Measurements from ENCODE around the gene ARPC4.
"Not testable (repeated sequence)": the region's sequence is repeated elsewhere in the genome, so short reads cannot be mapped to it uniquely, and the experiment has no call there.

ARPC4 gene

GRCh38 chr3:9770276-9770812 lies 22.5 kb upstream of the ARPC4 start:
- H3K4me3 ChIP-seq (ENCODE audit: low read length) = peak overlapping the region; percentile 61
- DNase-seq (ENCODE audit: low read depth) = no peak
- no peak for TF ChIP-seq CTCF (conservative IDR thresholded peaks at IDR 0.05; ENCODE audit: low read depth, low read length)

- DNase-seq (ENCODE audit: low read depth); H3K4me3 ChIP-seq (ENCODE audit: low read length): not testable (repeated sequence)
Observed at GRCh38 chr3:9771007-9771406, 21.9 kb upstream of the ARPC4 start.

GRCh38 chr3:9776896-9777693 lies 15.8 kb upstream of the ARPC4 start:
- DNase-seq (ENCODE audit: low read depth) = no peak
- no peak overlapping the region for H3K4me3 ChIP-seq (ENCODE audit: low read length)
- TF ChIP-seq CTCF (conservative IDR thresholded peaks at IDR 0.05; ENCODE audit: low read depth, low read length) = no peak

- TF ChIP-seq CTCF (conservative IDR thresholded peaks at IDR 0.05; ENCODE audit: low read depth, low read length) = no peak
- H3K4me3 ChIP-seq (ENCODE audit: low read length) = no peak overlapping the region
- no peak for DNase-seq (ENCODE audit: low read depth)
Observed at GRCh38 chr3:9777694-9778021, 15.2 kb upstream of the ARPC4 start.

DNA sequence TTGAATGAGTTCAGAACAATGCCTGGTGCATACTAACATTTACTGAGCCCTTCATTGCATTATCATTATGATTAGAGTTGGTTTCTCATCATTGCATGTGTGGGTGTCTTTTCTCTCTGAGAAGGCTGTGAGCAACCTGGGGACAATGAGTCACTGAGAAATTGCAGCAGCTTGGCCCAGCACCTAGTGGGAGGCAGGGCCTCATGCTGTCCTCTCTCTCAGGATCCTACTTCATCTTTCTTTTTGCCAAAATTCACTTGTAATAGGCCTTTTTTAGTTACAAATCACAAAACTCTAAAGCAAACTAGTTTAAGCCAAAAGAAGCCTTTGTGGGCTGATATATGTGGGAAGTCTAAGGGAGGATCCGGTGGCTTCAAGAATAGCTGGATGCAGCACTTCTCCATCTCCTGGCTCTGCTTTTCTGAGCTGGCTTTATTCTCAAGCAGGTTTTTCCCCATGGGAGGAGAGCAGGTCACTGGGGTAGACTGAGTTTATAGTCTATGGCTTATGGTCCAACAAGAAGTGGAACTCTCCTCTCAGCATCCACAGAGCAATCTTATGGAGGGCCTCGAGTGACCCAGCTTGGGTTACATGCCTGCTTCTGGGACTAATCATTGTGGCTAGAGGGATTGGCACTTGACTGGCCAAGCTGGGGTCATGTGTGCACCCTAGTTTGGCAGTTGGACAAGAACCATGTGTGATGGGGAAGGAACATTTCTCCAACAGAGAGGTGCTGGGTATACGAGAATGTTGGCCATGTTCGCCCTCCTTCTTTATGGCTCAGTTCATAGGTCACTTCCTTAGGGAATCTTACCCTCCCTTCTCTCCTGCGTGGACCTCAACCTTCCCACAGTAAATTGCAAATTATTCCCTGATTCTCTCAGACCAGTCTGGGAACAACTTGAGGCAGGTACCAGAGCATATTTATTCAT lies 14.5 kb upstream of the ARPC4 start:
- DNase-seq (ENCODE audit: low read depth) = no peak
- no peak overlapping the region for H3K4me3 ChIP-seq (ENCODE audit: low read length)
- TF ChIP-seq CTCF (conservative IDR thresholded peaks at IDR 0.05; ENCODE audit: low read depth, low read length) = no peak

DNA sequence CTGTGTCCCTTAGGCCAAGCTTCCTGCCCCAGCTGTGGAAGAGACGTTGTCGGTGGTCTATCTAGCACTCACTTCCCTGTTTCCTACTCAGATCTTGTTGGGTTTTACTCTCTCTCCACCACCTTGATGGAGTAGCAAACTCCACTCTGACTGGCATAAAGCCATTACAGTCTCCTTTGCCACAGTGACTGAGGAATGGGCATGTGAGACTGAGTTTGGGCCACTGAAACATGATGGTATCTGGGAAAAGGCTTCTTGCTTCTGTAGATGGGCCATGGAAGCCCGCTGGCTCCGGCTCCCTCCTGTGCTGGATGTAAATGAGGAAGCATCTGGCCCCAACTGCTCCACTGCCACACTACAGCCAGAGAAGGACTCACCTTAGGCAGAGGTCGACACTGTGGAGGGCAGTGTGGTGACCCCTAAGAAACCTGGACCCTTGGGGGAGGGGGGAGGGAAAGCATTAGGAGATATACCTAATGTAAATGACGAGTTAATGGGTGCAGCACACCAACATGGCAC lies 13.7 kb upstream of the ARPC4 start:
- no peak overlapping the region for H3K4me3 ChIP-seq (ENCODE audit: low read length)
- no peak for TF ChIP-seq CTCF (conservative IDR thresholded peaks at IDR 0.05; ENCODE audit: low read depth, low read length)
- no peak for DNase-seq (ENCODE audit: low read depth)

GRCh38 chr3:9779721-9780457 lies 13.0 kb upstream of the ARPC4 start:
- no peak overlapping the region for H3K4me3 ChIP-seq (ENCODE audit: low read length)
- no peak for TF ChIP-seq CTCF (conservative IDR thresholded peaks at IDR 0.05; ENCODE audit: low read depth, low read length)
- DNase-seq (ENCODE audit: low read depth) = no peak

Data from retinal pigment epithelial cell (primary cell).